MCF 10A (cell line): ENCODE results near the gene EXOC5. TPM values are rescaled to one million over a fixed set of nuclear protein-coding genes. Genes with fewer than 3 reads are reported as not detected.
A peak's percentile ranks its signal among the peaks of the same experiment; 100 is the strongest.

ENCODE experiments used
- Bru-seq: library from RNA; stranded (reverse); fragments of 400-500 nt; gene quantifications from one replicate; lab custom pipeline; 2021; lab: Mats Ljungman, UMichigan
- BruChase-seq, 2 experiments: library from RNA; stranded (reverse); fragments of 400-500 nt; gene quantifications; one replicate each; lab custom pipeline; 2021; lab: Mats Ljungman, UMichigan
- BruUV-seq: library from RNA; stranded (reverse); fragments of 400-500 nt; replicated peaks from 2 replicates; lab custom pipeline; 2021; lab: Mats Ljungman, UMichigan
- CTCF ChIA-PET: fragments of 300-600 bp; sonication (Branson Sonifier 250); formaldehyde crosslinking; extraction: SDS; loops from one replicate; lab custom pipeline; 2021; ENCODE audit warnings: antibody characterized with exemption, inconsistent platforms; lab: Yijun Ruan, JAX
- POLR2A ChIA-PET: fragments of 300-600, 350-650 bp; sonication (Branson Sonifier 250); formaldehyde crosslinking; extraction: SDS; loops from one replicate; lab custom pipeline; 2020; ENCODE audit warnings: antibody characterized with exemption, inconsistent platforms; lab: Yijun Ruan, JAX
- DNase-seq: peaks from one replicate; pipeline ENCODE4 v3.0.0-alpha.2; 2018; ENCODE audit not compliant: unreplicated experiment
- H3K27ac Mint-ChIP-seq: one replicate; pipeline ENCODE4 v1.8.0; 2022; ENCODE audit warnings: mild to moderate bottlenecking, low read depth, mixed read lengths; ENCODE audit not compliant: unreplicated experiment
- H3K27me3 Mint-ChIP-seq: one replicate; pipeline ENCODE4 v1.8.0; 2022; ENCODE audit warnings: mixed read lengths; ENCODE audit not compliant: insufficient read depth, unreplicated experiment
- H3K36me3 Mint-ChIP-seq: one replicate; pipeline ENCODE4 v1.8.0; 2022; ENCODE audit warnings: mild to moderate bottlenecking, moderate library complexity, mixed read lengths; ENCODE audit not compliant: insufficient read depth, unreplicated experiment
- H3K4me1 Mint-ChIP-seq: one replicate; pipeline ENCODE4 v1.8.0; 2022; ENCODE audit warnings: mixed read lengths; ENCODE audit not compliant: insufficient read depth, unreplicated experiment
- H3K4me3 Mint-ChIP-seq: one replicate; pipeline ENCODE4 v1.8.0; 2022; ENCODE audit warnings: mild to moderate bottlenecking, moderate library complexity, mixed read lengths; ENCODE audit not compliant: unreplicated experiment
- H3K9me3 Mint-ChIP-seq: one replicate; pipeline ENCODE4 v1.8.0; 2022; ENCODE audit warnings: mixed read lengths; ENCODE audit not compliant: unreplicated experiment
- intact Hi-C: fragments of 100-400 bp; cut with micrococcal nuclease; formaldehyde crosslinking; loops from 2 replicates; pipeline ENCODE4 v1.14.1; 2022
- long read RNA-seq: library from polyadenylated mRNA; stranded (forward); transcript quantifications from one replicate; pipeline ENCODE4 v2.0.0, GENCODE V29; 2022
- total RNA-seq: library from RNA; stranded (reverse); gene quantifications from 2 replicates; pipeline ENCODE4 v1.2.3, GENCODE V29; 2022
- TF ChIP-seq, protein P1 (sequence below): fragments of 200-600 bp; IDR thresholded peaks from one replicate; pipeline ENCODE4 v1.8.0; 2022; ENCODE audit warnings: antibody characterized with exemption, mild to moderate bottlenecking; ENCODE audit not compliant: unreplicated experiment

EXOC5 gene, protein sequence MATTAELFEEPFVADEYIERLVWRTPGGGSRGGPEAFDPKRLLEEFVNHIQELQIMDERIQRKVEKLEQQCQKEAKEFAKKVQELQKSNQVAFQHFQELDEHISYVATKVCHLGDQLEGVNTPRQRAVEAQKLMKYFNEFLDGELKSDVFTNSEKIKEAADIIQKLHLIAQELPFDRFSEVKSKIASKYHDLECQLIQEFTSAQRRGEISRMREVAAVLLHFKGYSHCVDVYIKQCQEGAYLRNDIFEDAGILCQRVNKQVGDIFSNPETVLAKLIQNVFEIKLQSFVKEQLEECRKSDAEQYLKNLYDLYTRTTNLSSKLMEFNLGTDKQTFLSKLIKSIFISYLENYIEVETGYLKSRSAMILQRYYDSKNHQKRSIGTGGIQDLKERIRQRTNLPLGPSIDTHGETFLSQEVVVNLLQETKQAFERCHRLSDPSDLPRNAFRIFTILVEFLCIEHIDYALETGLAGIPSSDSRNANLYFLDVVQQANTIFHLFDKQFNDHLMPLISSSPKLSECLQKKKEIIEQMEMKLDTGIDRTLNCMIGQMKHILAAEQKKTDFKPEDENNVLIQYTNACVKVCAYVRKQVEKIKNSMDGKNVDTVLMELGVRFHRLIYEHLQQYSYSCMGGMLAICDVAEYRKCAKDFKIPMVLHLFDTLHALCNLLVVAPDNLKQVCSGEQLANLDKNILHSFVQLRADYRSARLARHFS
- total RNA-seq (58.8 and 61.5 TPM in 2 replicates), Bru-seq, nascent RNA (percentile 81 among the genes with signal in this experiment), BruChase-seq, experiment 1, labeled RNA remaining after a 6-hour chase (percentile 92 among the genes with signal in this experiment), BruChase-seq, experiment 2, labeled RNA remaining after a 2-hour chase (percentile 85 among the genes with signal in this experiment)
- long read RNA-seq, full-length matches to known transcripts: 141 of 168 reads
- long read RNA-seq, partial matches to known transcripts: 4 of 168 reads
- long read RNA-seq, other reads (novel, unspliced or antisense): 23 of 168 reads

DNA sequence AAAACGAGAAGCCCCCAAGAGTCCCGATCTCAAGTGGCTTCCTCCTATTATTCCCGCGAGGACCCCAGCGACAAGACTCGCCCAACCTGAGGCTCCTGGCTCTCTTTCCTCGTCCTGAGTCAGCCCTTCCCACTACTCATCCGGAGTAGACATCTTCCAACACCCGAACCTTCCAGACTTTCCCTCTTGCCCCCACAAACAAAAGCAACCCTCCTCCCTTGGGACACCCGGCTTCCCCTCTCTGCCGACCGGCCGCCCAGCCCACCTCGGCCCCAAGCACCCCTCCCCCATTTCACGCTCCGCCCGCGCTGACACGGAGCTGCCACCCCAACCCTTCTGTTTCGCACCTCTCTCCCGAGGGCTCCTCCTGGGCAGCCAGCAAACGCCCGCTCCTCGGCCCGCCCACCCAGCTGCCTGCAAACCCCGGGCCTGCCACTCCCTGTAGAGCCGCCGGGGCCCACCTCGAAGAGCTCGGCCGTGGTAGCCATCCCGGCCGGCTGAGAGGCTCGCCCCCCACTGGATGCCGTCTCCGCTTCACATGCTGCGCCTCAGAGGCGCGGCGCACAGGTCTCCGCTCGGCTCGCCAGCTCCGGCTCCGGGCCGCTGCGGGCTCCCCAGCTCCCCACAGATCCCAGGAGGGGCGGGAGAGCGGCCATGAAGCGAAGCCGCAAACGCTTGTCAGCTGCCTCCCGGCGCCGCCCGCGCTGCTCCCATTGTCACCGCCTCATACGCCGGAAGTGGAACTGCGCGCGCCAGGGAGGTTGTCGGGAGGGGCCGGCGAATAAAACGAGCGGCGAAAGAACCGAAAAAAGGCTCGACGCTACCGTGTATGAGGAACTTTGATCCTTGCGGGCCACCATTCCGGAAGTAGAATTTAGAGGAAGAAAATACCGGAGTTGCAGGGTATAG lies at the start of gene EXOC5, which contains the start of gene AP5M1:
EXOC5 (minus strand) TSS at position 745 of the 909 bp plus-strand sequence; CDS start at position 488, 257 bp downstream.
AP5M1 (plus strand) TSS at position 811 of the 909 bp plus-strand sequence. CDS start 344 bp downstream, outside the sequence.
- H3K27me3 Mint-ChIP-seq: no peaks in the 10 kb centered on the region
- H3K9me3 Mint-ChIP-seq: no peaks in the 10 kb centered on the region
- peaks cover 32% of the 10 kb centered on the region for H3K4me1 Mint-ChIP-seq
- peaks cover 21% of the 10 kb centered on the region for H3K36me3 Mint-ChIP-seq
- ChIA-PET CTCF (interaction anchor here (0.6 to 0.8 kb wide), 5 partner anchors 12 to 466 kb away, joined by 3 to 5 read pairs (median 3); no protein-coding TSS in a partner anchor), POLR2A (interaction anchor here (0.6 to 3.8 kb wide), 30 partner anchors 8 to 1030 kb away, joined by 3 to 44 read pairs (median 4); partner anchors contain the start of genes ACTR10, ARID4A, NAA30 and TMEM260)
- H3K27ac Mint-ChIP-seq: peak within 1 kb of the TSS; percentile 96
- H3K4me3 Mint-ChIP-seq: peak within 1 kb of the TSS; percentile 98
- TF ChIP-seq, protein P1, sequence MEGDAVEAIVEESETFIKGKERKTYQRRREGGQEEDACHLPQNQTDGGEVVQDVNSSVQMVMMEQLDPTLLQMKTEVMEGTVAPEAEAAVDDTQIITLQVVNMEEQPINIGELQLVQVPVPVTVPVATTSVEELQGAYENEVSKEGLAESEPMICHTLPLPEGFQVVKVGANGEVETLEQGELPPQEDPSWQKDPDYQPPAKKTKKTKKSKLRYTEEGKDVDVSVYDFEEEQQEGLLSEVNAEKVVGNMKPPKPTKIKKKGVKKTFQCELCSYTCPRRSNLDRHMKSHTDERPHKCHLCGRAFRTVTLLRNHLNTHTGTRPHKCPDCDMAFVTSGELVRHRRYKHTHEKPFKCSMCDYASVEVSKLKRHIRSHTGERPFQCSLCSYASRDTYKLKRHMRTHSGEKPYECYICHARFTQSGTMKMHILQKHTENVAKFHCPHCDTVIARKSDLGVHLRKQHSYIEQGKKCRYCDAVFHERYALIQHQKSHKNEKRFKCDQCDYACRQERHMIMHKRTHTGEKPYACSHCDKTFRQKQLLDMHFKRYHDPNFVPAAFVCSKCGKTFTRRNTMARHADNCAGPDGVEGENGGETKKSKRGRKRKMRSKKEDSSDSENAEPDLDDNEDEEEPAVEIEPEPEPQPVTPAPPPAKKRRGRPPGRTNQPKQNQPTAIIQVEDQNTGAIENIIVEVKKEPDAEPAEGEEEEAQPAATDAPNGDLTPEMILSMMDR: no peak
- DNase-seq: peak; percentile 93
- intact Hi-C loops: no loop called here
- BruUV-seq: no TSS peak

DNA sequence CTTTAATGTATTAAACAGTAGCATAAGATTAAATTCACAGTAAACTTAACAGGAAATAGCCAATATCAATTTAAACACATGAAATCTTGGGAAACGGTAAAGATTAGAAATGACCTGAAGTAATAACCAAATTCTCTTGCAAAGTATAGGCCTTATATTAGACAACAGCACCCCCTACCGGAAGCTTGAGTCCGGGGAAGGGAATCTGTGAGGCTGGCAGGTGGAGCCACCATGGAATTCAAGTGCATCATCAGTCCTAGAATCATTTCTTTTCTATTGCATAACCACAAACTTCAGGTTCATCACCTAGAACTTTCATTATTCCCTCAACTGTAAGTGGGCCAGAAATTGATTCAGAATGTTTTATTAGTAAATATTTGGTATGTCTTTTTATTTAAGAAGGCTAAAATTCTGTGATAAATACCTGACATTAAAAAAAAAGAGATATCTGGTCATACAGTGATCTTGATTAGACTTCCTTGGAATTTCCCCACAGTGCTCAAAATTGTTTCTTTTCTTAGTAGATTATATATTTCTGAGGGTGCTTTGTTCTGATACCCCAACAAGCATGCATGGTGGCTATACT lies 48.6 kb upstream of the EXOC5 start:
- no TSS peak for BruUV-seq
- Mint-ChIP-seq H3K27ac (no peak overlapping the region), H3K4me3 (no peak overlapping the region), H3K9me3 (no peaks in the 10 kb centered on the region), H3K27me3 (no peaks in the 10 kb centered on the region), H3K36me3 (no peaks in the 10 kb centered on the region), H3K4me1 (no peaks in the 10 kb centered on the region)
- peak; percentile 90 for DNase-seq
- TF ChIP-seq, protein P1: peak; percentile 91
- ChIA-PET CTCF (interaction anchor here (0.7 to 1.6 kb wide), 9 partner anchors 11 to 828 kb away, joined by 3 to 5 read pairs (median 3); no protein-coding TSS in a partner anchor), POLR2A (interaction anchor here (0.7 to 0.9 kb wide), 2 partner anchors 14 to 48 kb away, joined by 3 to 4 read pairs; partner anchors contain the start of genes AP5M1 and EXOC5)
- intact Hi-C loops: loop anchor here (1.0 to 10.0 kb wide), 6 partner anchors 31 to 827 kb away; no protein-coding TSS in a partner anchor

DNA sequence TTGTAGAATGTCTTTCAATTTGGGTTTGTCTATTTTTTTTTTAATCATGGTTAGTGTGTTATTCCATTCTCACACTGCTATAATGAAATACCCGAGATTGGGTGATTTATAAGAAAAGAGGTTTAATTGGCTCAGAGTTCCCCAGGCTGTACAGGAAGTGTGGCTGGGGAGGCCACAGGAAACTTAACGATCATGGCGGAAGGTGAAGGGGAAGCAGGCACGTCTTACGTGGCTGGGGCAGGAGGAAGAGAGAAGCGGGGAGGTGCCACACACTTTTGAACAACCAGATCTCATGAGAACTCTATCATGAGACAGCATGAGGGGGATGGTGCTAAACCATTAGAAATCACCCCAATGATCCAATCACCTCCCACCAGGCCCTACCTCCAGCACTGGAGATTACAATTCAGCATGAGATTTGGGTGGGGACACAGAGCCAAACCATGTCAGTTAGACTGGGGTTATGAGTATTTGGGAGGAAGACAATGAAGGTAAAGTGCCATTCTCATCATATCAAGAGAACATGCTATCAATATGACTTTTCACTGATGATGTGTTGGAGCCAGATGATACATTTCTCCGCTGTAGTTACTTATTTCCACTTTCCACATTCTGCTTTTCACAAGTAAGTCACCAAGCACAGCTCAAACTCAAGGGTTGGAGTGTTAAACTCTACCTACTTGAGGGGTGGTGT lies 45.8 kb upstream of the EXOC5 start:
- ChIA-PET CTCF (interaction anchor here (0.8 to 1.0 kb wide), 2 partner anchors 11 to 21 kb away, joined by 3 read pairs; no protein-coding TSS in a partner anchor), POLR2A (interaction anchor here (0.6 kb wide), 1 partner anchor 245 kb away, joined by 4 read pairs; no protein-coding TSS in a partner anchor)
- no TSS peak for BruUV-seq
- no peak overlapping the region for H3K4me3 Mint-ChIP-seq
- H3K36me3 Mint-ChIP-seq: no peaks in the 10 kb centered on the region
- no peaks in the 10 kb centered on the region for H3K9me3 Mint-ChIP-seq
- no peak overlapping the region for H3K27ac Mint-ChIP-seq
- no peaks in the 10 kb centered on the region for H3K4me1 Mint-ChIP-seq
- H3K27me3 Mint-ChIP-seq: no peaks in the 10 kb centered on the region
- DNase-seq: no peak
- intact Hi-C loops: loop anchor here (10.0 kb wide), 1 partner anchor 130 kb away; no protein-coding TSS in a partner anchor
- TF ChIP-seq, protein P1: no peak
